Kidney epithelial cell (primary cell): ENCODE results near the gene MYO1D. TPM values are rescaled to one million over a fixed set of nuclear protein-coding genes. Genes with fewer than 3 reads are reported as not detected.

Experiments used
- DNase-seq: peaks from one replicate; pipeline ENCODE4 v3.0.0-alpha.2; 2010; ENCODE audit warnings: low read depth
- H3K27me3 ChIP-seq: 2 replicates; pipeline ENCODE4 v1.6.0; 2011; ENCODE audit warnings: low read length; ENCODE audit not compliant: control insufficient read depth, insufficient read depth
- H3K36me3 ChIP-seq: 2 replicates; pipeline ENCODE4 v1.5.1; 2011; ENCODE audit warnings: low read length; ENCODE audit not compliant: control insufficient read depth, insufficient read depth
- H3K4me3 ChIP-seq: 2 replicates; pipeline ENCODE4 v1.5.1; 2011; ENCODE audit warnings: low read depth, mild to moderate bottlenecking, control low read depth, low read length
- total RNA-seq: library from RNA; depleted of rRNA; stranded (reverse); fragments of >200 nt; gene quantifications from 2 replicates; pipeline ENCODE4 v1.2.3, GENCODE V29; 2015
- TF ChIP-seq, protein P1 (sequence below): IDR thresholded peaks from 2 replicates; pipeline ENCODE4 v1.5.1; 2011; ENCODE audit warnings: mild to moderate bottlenecking, moderate library complexity, low read length, control low read depth, inconsistent platforms; ENCODE audit not compliant: insufficient read depth, poor library complexity, severe bottlenecking

Gene MYO1D
- total RNA-seq, 1 donor from 2014 or later: 95.5 TPM

DNA sequence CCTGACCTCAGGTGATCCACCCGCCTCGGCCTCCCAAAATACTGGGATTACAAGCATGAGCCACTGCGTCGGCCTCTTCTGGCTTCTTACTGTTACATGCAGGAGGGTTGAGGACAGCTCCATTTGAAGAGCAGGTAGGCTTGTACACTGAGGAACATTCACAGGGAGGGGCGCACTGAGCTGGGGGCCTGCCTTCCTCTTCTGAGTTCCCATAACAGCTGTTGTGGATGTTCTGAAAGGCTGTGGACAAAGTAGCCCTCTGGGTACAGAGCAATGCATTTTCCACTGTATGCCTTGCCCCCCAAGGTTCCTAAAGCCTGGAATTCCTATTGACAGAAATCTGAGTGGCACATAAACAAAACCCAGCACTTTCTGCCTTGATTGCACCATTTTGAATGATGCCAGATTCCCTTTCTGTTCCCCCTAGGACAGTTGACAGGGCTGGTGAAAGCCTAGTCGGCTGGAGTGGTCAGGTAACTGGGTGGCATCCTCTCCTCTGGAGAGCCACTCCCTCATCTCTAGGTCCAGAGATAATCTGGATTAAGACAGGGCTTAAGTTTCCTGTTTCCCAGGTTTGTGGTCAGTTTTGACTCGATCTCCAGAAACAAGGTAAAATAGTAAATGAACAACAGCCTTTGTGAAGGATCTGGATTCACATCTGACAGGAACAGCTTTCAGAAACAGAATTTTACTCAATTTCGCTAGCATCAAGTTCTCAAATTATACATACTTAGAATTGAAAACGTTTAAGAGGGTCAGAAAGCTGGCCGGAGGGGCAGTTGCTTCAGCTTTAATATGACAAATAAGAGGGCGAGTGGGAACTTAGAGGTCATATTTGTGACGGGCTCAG is 391.4 kb downstream of the MYO1D start:
- no peak overlapping the region for H3K4me3 ChIP-seq
- TF ChIP-seq, protein P1, sequence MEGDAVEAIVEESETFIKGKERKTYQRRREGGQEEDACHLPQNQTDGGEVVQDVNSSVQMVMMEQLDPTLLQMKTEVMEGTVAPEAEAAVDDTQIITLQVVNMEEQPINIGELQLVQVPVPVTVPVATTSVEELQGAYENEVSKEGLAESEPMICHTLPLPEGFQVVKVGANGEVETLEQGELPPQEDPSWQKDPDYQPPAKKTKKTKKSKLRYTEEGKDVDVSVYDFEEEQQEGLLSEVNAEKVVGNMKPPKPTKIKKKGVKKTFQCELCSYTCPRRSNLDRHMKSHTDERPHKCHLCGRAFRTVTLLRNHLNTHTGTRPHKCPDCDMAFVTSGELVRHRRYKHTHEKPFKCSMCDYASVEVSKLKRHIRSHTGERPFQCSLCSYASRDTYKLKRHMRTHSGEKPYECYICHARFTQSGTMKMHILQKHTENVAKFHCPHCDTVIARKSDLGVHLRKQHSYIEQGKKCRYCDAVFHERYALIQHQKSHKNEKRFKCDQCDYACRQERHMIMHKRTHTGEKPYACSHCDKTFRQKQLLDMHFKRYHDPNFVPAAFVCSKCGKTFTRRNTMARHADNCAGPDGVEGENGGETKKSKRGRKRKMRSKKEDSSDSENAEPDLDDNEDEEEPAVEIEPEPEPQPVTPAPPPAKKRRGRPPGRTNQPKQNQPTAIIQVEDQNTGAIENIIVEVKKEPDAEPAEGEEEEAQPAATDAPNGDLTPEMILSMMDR: no peak
- H3K27me3 ChIP-seq: no peaks in the 10 kb centered on the region
- no peak for DNase-seq
- H3K36me3 ChIP-seq: peaks cover under 1% of the 10 kb centered on the region

DNA sequence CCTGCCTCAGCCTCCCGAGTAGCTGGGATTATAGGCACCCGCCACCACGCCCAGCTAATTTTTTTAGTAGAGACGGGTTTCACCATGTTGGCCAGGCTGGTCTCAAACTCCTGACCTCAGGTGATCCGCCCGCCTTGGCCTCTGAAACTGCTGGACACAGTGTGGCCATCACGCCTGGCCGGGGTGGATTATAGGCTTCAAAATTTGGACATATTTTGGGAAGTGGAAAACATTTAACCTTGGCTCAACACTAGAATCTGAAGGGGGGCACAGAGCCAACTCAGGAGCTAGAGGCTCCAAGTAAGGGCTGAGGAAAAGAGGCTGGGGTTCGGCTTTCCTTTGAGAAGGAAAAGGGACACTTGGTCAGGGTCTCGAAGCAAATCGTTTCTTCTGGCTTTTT is 392.3 kb downstream of the MYO1D start:
- TF ChIP-seq, protein P1: no peak
- Histone ChIP-seq H3K4me3 (no peak overlapping the region), H3K36me3 (peaks cover 1% of the 10 kb centered on the region), H3K27me3 (no peaks in the 10 kb centered on the region)
- DNase-seq: no peak

DNA sequence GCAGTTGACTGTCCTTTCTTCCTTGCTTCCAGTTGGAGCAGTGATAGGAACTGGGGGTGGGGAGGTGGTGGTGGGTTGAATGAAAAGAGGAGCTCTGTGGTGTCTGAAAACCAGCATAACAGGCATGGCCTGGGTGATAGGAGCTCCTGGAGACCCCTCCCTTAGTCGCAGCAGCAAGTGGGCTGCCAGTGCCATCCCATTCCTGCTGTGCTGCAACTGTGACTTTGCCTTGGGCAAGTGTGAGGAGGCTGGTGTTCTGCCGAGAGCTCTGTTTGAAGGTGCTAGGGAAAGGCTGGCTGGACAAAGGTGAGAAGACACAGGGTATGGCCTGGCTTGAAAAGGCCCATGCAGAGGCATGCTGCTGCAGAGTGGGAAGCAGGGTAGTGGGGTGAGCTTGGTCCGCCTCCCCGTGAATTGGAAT is 392.9 kb downstream of the MYO1D start:
- no peak overlapping the region for H3K4me3 ChIP-seq
- TF ChIP-seq, protein P1: no peak
- no peak for DNase-seq
- H3K36me3 ChIP-seq: peaks cover 1% of the 10 kb centered on the region
- no peaks in the 10 kb centered on the region for H3K27me3 ChIP-seq

DNA sequence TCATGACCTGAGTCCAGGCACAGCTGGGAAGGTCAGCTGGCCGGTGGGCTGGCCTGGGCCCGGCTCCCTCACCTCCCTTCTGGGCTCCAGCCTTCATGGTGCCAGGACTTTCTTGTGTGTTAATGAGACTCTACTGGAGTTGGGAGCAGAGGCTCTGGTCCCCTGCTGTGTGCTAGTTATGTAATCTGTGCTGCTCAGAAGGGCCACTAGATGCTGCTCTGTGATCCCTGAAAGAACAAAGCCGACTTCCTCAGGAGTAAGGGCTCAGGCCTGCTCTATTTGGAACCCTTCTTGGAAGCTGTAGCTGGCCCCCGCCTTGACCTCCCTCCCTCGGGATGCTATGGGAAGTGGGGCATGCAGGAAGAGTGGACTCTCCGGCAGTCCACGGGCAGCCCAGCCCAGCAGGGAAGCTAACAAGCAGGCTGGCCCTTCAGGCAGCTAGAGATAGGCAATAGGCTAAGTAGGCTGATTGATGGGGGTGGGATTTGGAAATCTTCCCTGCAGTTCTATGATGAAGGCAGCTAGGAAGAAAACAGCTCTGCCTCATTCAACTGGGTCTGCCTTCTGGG is 393.4 kb downstream of the MYO1D start:
- DNase-seq: no peak
- Histone ChIP-seq H3K27me3 (no peaks in the 10 kb centered on the region), H3K4me3 (no peak overlapping the region), H3K36me3 (peaks cover 1% of the 10 kb centered on the region)
- TF ChIP-seq, protein P1: peak; percentile 78

DNA sequence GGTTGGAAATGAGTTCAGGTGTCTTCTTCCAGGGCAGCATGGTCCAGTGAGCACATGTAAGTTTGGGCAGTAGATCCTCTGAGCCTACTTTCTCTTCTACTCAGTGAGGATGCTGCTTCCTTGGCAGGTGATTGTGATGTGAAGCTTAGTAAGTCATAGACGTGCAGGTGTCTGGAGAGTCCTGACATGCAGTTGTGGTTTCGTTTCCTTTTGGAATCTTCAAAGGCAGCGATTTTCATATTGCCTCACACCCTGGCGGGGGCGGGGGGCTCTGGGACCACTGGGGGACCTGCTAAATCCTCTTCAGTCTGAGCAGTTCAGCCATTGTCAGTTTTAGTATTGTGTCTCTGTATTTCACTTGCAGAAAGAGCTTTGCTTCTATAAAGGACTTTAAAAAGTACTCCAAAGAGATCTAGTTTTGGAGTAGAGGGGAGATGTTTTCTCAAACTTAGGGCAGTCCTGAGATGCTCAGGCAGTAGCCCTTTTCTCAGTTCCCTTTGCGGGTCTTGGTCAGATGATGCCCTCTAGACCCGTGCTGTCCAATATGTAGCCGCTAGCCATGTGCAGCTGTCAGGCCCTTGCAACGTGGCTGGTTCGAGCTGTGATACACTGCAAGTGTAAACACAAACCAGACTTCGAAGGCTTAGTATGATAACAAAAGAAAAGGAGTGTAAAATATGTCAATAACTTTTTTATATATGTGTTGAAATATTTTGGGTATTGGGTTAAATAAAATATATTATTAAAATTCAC is 394.2 kb downstream of the MYO1D start:
- TF ChIP-seq, protein P1: no peak
- Histone ChIP-seq H3K27me3 (no peaks in the 10 kb centered on the region), H3K36me3 (peaks cover 3% of the 10 kb centered on the region), H3K4me3 (no peak overlapping the region)
- DNase-seq: no peak
